Ovary (tissue), 9 donors: Measurements from ENCODE around the gene CHGA. TPM values are rescaled to one million over a fixed set of nuclear protein-coding genes. Genes with fewer than 3 reads are reported as not detected.

ENCODE experiments used
- DNase-seq, 5 donors: peaks; one replicate each; pipeline ENCODE4 v3.0.0-alpha.2; 2019 to 2020
- H3K27ac ChIP-seq, 2 donors: fragments of 200-600 bp; one replicate each; pipeline versions ENCODE4 v1.5.1 to v1.8.0; 2019 to 2022
- H3K27me3 ChIP-seq: fragments of 200-600 bp; one replicate; pipeline ENCODE4 v1.8.0; 2022
- H3K36me3 ChIP-seq: fragments of 200-600 bp; sonication (generic); one replicate; pipeline ENCODE4 v1.5.1; 2019
- H3K4me1 ChIP-seq: one replicate; pipeline ENCODE4 v1.8.1; 2013; ENCODE audit warnings: mild to moderate bottlenecking, moderate library complexity; ENCODE audit not compliant: insufficient read depth
- H3K4me3 ChIP-seq: fragments of 200-600 bp; sonication (generic); one replicate; pipeline ENCODE4 v1.5.1; 2017
- H3K9me3 ChIP-seq, 2 donors: fragments of 200-600 bp in 1 of 2; sonication (generic) in 1 of 2; one replicate each; pipeline versions ENCODE4 v1.5.1 to v1.8.1; 2013 to 2019; ENCODE audit warnings: mild to moderate bottlenecking in 1 of 2, moderate library complexity in 1 of 2
- CTCF ChIP-seq, 3 donors: fragments of 450-650 bp in 2 of 3; fragments of 200-600 bp in 1 of 3; IDR thresholded peaks; one replicate each; pipeline versions ENCODE4 v1.5.1 to v1.8.0; 2016 to 2022; ENCODE audit warnings: antibody characterized with exemption in 3 of 3, mild to moderate bottlenecking in 1 of 3
- EP300 ChIP-seq: sonication (generic); formaldehyde crosslinking; IDR thresholded peaks from one replicate; pipeline ENCODE4 v1.6.1; 2017; ENCODE audit warnings: antibody characterized with exemption
- POLR2A ChIP-seq: fragments of 450-650 bp; IDR thresholded peaks from one replicate; pipeline ENCODE4 v1.6.1; 2017; ENCODE audit warnings: antibody characterized with exemption, mild to moderate bottlenecking, moderate library complexity
- WGBS, 3 donors: extraction: QIAGEN DNeasy Blood & Tissue Kit in 1 of 3; methylation state at CpG; one replicate each; pipeline versions ENCODE4 v1.1.5 to v1.1.7; 2013 to 2017; 5-methylcytosine and 5-hydroxymethylcytosine counted together
- intact Hi-C, 4 donors: fragments of 100-400 bp; cut with DNase I; formaldehyde crosslinking; loops; one replicate each; pipeline versions ENCODE4 v1.11.0 to v1.15.1; 2022 to 2023
- polyA plus RNA-seq, 2 donors: library from polyadenylated mRNA; stranded (reverse); fragments of 200-250 nt in 1 of 2; fragments of 350-450 nt in 1 of 2; fragmentation: Illumina TruSeq in 1 of 2; extraction: RNeasy Lipid Tissue Mini Kit (QIAGEN cat#74804) in 1 of 2; gene quantifications; one replicate each; pipeline ENCODE4 v1.2.3, GENCODE V29; 2013 to 2014
- total RNA-seq, 7 donors: library from RNA; depleted of rRNA in 2 of 7; stranded (reverse); fragments of >200 nt in 2 of 7; fragmentation: NEBNext Ultra II Directional in 3 of 7; extraction: Animal tissue kit (Norgen Biotek cat#: 25700) in 3 of 7; gene quantifications; one replicate each; pipeline versions ENCODE4 v1.1.0 to v1.2.4, GENCODE V29; 2016 to 2023
- donor health status: DM: no; HTN: no; CAD: no; lungs with moderate emphysema.
- donor health status: DM: no; HTN: no; CAD: no.
- donor health status: Bipolar disorder and iron deficiency.
- donor health status: DM: yes; HTN: yes; CAD: no.
- donor health status: DM: no; HTN: no; CAD: no.
- donor health status: DM: yes; HTN: yes; CAD: no.

CHGA gene
- total and polyA plus RNA-seq, 9 donors: 0.13 to 1.6 (median 0.60) TPM; not detected in 2

GRCh38 chr14:92923744-92924103 is 774 bp downstream of the CHGA start:
- no peak overlapping the region for H3K27ac ChIP-seq
- H3K36me3 ChIP-seq: no peaks in the 10 kb centered on the region
- peaks cover 3% of the 10 kb centered on the region for H3K4me1 ChIP-seq
- H3K9me3 ChIP-seq: no peaks in the 10 kb centered on the region
- H3K27me3 ChIP-seq: no peaks in the 10 kb centered on the region
- WGBS, 3 donors: 37 to 52% (median 39%) methylated on average over 8 of the region's 8 CpGs
- DNase-seq: no peak
- TF ChIP-seq CTCF (IDR thresholded peaks at IDR 0.05): no peak
- no peak for TF ChIP-seq POLR2A
- TF ChIP-seq EP300: no peak
- intact Hi-C loops: no loop called here
- no peak overlapping the region for H3K4me3 ChIP-seq

GRCh38 chr14:92924247-92924646 is 1.3 kb downstream of the CHGA start:
- Histone ChIP-seq H3K27me3 (no peaks in the 10 kb centered on the region), H3K27ac (no peak overlapping the region), H3K4me3 (no peak overlapping the region), H3K36me3 (no peaks in the 10 kb centered on the region), H3K4me1 (peaks cover 3% of the 10 kb centered on the region), H3K9me3 (no peaks in the 10 kb centered on the region)
- DNase-seq: no peak
- TF ChIP-seq EP300 (no peak), POLR2A (no peak), CTCF (IDR thresholded peaks at IDR 0.05) (no peak)
- 57 to 62% (median 57%) methylated on average over 5 of the region's 5 CpGs for WGBS, 3 donors
- intact Hi-C loops: no loop called here

GRCh38 chr14:92925446-92925845 is 2.5 kb downstream of the CHGA start:
- WGBS, 3 donors: 68 to 74% (median 73%) methylated on average over 6 of the region's 6 CpGs
- no peak overlapping the region for H3K4me3 ChIP-seq
- intact Hi-C loops: no loop called here
- DNase-seq: no peak
- H3K4me1 ChIP-seq: peaks cover 3% of the 10 kb centered on the region
- no peak for TF ChIP-seq CTCF (IDR thresholded peaks at IDR 0.05)
- TF ChIP-seq EP300: no peak
- no peak for TF ChIP-seq POLR2A
- no peak overlapping the region for H3K27ac ChIP-seq
- no peaks in the 10 kb centered on the region for H3K36me3 ChIP-seq
- no peaks in the 10 kb centered on the region for H3K9me3 ChIP-seq
- H3K27me3 ChIP-seq: no peaks in the 10 kb centered on the region

GRCh38 chr14:92926180-92926845 is 3.4 kb downstream of the CHGA start:
- H3K4me1 ChIP-seq: peaks cover 3% of the 10 kb centered on the region
- 60 to 66% (median 61%) methylated on average over 5 of the region's 5 CpGs for WGBS, 3 donors
- no peak for DNase-seq
- H3K27me3 ChIP-seq: no peaks in the 10 kb centered on the region
- H3K27ac ChIP-seq: no peak overlapping the region
- H3K36me3 ChIP-seq: no peaks in the 10 kb centered on the region
- intact Hi-C loops: no loop called here
- H3K9me3 ChIP-seq: no peaks in the 10 kb centered on the region
- no peak overlapping the region for H3K4me3 ChIP-seq
- no peak for TF ChIP-seq POLR2A
- TF ChIP-seq CTCF (IDR thresholded peaks at IDR 0.05): no peak
- no peak for TF ChIP-seq EP300
